ENCODE measurements around the gene MICAL2.

MICAL2 gene

DNA sequence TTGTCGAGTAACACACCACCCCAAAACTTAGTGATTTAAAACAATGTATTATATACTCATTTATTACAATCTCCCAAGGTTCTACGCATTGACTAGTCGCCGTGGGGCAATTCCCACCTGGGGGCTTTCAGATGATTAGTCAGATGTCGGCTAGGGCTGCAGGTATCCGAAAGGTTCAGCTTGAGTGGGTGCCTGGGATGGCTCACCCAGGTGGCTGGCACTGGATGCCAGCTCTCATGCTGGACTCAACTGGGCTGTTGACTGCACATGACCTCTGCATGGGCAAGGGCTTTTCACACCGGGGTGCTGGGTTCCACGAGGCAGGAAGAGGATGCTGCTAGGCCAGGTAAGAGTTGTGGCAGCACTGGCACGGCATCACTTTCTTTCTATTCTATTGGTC is 21.9 kb upstream of the MICAL2 start:
- Mint-ChIP-seq H3K27me3 (ENCODE audit: low read depth, poor library complexity) (peaks cover 11% of the 10 kb centered on the region), H3K4me3 (no peak overlapping the region), H3K36me3 (ENCODE audit: low read depth) (no peaks in the 10 kb centered on the region), H3K27ac (peak overlapping the region; percentile 31), H3K4me1 (peaks cover 25% of the 10 kb centered on the region), H3K9me3 (no peaks in the 10 kb centered on the region)
- no peak for DNase-seq
- TF ChIP-seq, protein P1, sequence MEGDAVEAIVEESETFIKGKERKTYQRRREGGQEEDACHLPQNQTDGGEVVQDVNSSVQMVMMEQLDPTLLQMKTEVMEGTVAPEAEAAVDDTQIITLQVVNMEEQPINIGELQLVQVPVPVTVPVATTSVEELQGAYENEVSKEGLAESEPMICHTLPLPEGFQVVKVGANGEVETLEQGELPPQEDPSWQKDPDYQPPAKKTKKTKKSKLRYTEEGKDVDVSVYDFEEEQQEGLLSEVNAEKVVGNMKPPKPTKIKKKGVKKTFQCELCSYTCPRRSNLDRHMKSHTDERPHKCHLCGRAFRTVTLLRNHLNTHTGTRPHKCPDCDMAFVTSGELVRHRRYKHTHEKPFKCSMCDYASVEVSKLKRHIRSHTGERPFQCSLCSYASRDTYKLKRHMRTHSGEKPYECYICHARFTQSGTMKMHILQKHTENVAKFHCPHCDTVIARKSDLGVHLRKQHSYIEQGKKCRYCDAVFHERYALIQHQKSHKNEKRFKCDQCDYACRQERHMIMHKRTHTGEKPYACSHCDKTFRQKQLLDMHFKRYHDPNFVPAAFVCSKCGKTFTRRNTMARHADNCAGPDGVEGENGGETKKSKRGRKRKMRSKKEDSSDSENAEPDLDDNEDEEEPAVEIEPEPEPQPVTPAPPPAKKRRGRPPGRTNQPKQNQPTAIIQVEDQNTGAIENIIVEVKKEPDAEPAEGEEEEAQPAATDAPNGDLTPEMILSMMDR (IDR thresholded peaks at IDR 0.05), result no peak

DNA sequence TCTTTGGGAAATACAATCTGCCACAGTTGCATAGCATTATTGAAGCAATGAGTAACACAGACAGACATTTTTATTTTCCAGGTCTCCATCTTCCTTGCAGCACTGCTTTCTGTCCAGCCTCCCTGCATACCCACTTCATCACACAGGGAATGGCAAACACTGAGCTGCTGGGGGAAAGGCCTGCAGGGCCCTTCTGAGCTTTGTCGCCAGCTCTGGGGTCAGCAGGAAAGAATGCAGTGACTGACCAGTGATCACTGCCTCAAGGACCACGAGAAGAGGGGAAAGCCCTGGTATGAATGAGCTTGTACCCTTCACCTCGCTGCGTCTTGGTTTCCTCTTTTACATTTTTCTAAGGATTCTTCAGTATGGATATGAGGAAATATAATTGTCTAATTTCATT is 21.3 kb upstream of the MICAL2 start:
- Mint-ChIP-seq H3K4me3 (no peak overlapping the region), H3K27ac (no peak overlapping the region), H3K4me1 (peaks cover 29% of the 10 kb centered on the region), H3K27me3 (ENCODE audit: low read depth, poor library complexity) (peaks cover 14% of the 10 kb centered on the region), H3K36me3 (ENCODE audit: low read depth) (no peaks in the 10 kb centered on the region), H3K9me3 (no peaks in the 10 kb centered on the region)
- DNase-seq, result no peak
- TF ChIP-seq, protein P1 (IDR thresholded peaks at IDR 0.05), result no peak

DNA sequence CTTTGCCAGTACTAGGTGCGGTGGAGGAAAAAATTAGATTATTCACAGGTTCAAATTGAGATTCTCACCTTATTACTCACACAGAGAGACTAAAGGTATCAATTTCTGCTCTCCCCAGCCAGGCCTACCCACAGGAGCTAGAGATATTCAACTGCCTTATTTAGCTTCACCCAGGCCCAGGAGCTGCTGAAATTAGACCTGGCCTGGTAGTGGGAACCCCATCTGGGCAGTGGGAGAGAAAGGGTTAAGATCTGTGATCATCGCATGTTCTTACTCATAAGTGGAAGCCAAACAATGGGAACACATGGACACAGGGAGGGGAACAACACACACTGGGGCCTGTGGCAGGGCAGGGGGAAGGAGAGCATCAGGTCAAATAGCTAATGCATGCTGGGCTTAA is 20.9 kb upstream of the MICAL2 start:
- Mint-ChIP-seq H3K27ac (no peak overlapping the region), H3K4me1 (peaks cover 30% of the 10 kb centered on the region)
- no peak for DNase-seq

DNA sequence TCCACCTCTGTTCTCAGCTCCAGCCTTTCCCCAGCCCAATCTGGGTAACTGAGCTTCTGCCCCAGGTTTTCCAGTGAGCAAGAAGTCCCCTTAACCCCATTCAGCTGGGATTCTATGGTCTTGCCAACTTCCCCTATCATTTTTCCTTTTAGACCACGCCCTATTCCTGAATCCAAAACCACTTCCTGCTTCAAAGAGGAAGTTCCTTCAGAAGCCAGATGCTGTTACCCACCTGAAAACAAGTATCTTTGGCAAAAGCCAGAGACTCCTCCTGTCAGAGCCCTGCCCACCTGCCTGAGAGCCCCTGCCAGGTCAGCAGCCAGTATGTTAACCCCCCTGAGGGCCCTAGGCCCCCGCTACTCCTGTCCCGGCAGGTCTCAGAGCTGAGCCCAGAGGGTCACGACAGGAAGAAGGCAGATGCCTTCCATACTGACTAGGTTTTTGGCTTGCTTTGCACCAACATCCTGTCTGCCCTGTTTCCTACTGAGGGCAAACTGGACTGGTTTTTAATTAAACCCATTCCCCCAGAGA is 20.3 kb upstream of the MICAL2 start:
- Mint-ChIP-seq H3K4me1 (peaks cover 30% of the 10 kb centered on the region), H3K27ac (no peak overlapping the region), H3K4me3 (no peak overlapping the region), H3K27me3 (ENCODE audit: low read depth, poor library complexity) (peaks cover 15% of the 10 kb centered on the region), H3K9me3 (no peaks in the 10 kb centered on the region), H3K36me3 (ENCODE audit: low read depth) (no peaks in the 10 kb centered on the region)
- no peak for DNase-seq
- TF ChIP-seq, protein P1 (IDR thresholded peaks at IDR 0.05), result no peak

More for the DNA sequence above, 20.9 kb upstream of the MICAL2 start:
- H3K36me3 Mint-ChIP-seq (ENCODE audit: low read depth), result no peaks in the 10 kb centered on the region
- H3K27me3 Mint-ChIP-seq (ENCODE audit: low read depth, poor library complexity), result peaks cover 15% of the 10 kb centered on the region
- TF ChIP-seq, protein P1 (IDR thresholded peaks at IDR 0.05), result no peak
- H3K9me3 Mint-ChIP-seq, result no peaks in the 10 kb centered on the region
- H3K4me3 Mint-ChIP-seq, result no peak overlapping the region

DNA sequence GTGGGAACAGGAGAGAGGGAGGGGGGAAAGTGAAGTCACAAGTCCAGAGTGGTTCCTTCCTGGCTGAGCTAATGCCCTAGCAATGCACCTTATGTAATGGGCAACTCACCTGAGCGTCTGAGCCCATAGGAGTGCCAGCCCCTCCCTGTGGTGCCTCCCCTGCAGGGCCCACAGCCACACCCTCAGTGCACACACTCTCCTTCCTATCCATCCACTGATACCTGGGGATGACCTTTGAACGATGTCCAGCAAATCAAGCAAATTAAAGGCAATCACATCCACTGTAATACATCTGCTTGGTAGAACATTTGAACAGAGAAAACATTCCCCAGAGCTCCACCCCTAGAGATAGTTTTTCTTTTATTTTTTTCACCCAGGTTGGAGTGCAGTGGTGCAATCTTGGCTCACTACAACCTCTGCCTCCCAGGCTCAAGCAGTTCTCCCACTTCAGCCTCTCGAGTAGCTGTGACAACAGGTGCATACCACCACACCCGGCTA is 19.6 kb upstream of the MICAL2 start:
- Mint-ChIP-seq H3K4me1 (peaks cover 27% of the 10 kb centered on the region), H3K36me3 (ENCODE audit: low read depth) (no peaks in the 10 kb centered on the region), H3K27ac (no peak overlapping the region), H3K4me3 (no peak overlapping the region), H3K27me3 (ENCODE audit: low read depth, poor library complexity) (peaks cover 19% of the 10 kb centered on the region), H3K9me3 (no peaks in the 10 kb centered on the region)
- TF ChIP-seq, protein P1 (IDR thresholded peaks at IDR 0.05), result no peak
- DNase-seq, result no peak

DNA sequence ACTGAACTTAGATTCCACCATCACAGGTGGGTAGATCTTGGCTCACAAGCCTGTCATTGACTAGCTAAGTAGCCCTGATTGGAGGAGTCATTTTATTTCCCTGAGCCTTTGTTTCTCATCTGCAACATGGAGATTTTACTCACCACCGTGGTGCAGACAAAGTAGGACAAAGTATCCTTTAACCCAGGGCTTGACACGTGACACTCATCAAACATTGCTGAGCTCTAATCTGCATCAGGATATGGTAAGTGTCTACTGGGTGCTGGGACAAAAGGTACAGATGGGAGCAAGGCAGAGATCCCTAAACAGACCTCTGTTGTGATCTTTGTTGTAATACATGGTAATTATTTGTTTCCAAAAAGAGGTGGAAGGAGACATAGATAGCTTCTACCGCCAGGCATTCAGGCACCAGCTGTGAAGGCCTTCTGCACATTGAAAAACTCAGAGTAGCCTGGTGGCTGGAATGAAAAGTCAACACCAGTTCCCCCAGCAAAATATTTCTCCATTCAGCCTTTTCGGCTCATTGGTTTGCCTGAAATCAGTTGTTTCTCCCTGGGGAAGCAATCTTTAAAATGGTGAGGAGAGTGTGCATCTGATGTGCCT is 18.3 kb upstream of the MICAL2 start:
- DNase-seq, result no peak
- Mint-ChIP-seq H3K36me3 (ENCODE audit: low read depth) (no peaks in the 10 kb centered on the region), H3K27me3 (ENCODE audit: low read depth, poor library complexity) (peaks cover 21% of the 10 kb centered on the region), H3K9me3 (no peaks in the 10 kb centered on the region), H3K4me1 (peaks cover 17% of the 10 kb centered on the region), H3K27ac (no peak overlapping the region), H3K4me3 (no peak overlapping the region)
- TF ChIP-seq, protein P1 (IDR thresholded peaks at IDR 0.05), result no peak

Data from nephron progenitor cell (in vitro differentiated cells).